ENCODE results near the gene IL12A. TPM values are rescaled to one million over a fixed set of nuclear protein-coding genes. Genes with fewer than 3 reads are reported as not detected.

The IL12A gene
- total and polyA plus RNA-seq, 2 of the 8 experiments (the other 6 are each of a cell fraction or from before 2014, with no cell fraction given), result 0.41 to 0.92 TPM

DNA sequence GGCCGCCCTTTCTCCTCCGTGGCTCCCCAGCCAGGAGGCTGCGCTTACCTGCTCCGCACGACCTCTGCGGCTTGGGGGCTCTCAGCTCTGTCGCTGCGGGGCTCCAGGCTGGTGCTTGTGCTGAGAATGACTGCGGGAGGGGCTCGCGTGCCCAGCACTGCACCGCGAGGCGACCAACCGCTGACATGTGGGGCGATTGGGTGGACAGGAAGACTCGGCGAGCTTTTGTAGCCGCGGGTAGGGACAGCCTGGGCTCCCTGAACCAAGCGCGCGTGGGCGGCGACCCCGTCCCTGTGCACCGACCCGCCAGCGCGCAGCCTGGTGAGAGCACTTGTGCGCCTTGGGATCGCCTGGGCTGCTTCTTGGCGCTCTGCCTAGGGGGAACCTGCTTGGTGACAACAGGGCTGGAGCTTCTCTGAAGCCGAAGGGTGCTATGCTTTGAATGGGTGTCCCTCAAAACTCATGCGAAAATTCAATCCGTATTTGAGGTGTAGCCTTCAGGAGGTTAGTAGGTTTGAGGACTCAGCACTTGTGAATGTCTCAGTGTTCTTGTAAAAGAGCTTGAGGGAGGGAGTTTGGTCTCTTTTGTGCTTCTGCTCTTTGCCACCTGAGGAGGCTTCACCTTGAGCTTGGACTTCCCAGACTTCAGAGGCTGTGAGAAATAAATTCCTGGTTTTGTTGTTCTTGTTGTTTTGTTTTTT, 50.4 kb downstream of the IL12A start:
- no peak overlapping the region for H3K4ac ChIP-seq (replicated peaks; ENCODE audit: insufficient read length, low read depth, low read length)
- peaks cover 0 to 5% of the 10 kb centered on the region in 2 experiments; a peak in 1 of 4 replicates for H3K9me3 ChIP-seq (ENCODE audit: insufficient read depth in 2 of 2, low read depth in 1 of 2, low read length in 1 of 2)
- 6% methylated on average over 34 of the region's 36 CpGs; no CpG with 5 or more reads in 1 of the 2 experiments for WGBS, 2 experiments (ENCODE audit: extremely low coverage in 1 of 2, insufficient coverage in 1 of 2, insufficient read length in 1 of 2, insufficient replicate concordance in 2 of 2, low coverage in 1 of 2, low lambda C conversion rate in 2 of 2, missing lambda C conversion rate in 1 of 2)
- H3K18ac ChIP-seq (ENCODE audit: extremely low read depth, low read length), result peak overlapping the region; percentile 48
- FAIRE-seq, result no peak
- H2BK5ac ChIP-seq (ENCODE audit: low read depth, low read length), result peak overlapping the region; percentile 52; the same call in 1 of the 2 replicates
- peak overlapping the region; percentile 91 for H4K91ac ChIP-seq (replicated peaks; ENCODE audit: insufficient read length, low read length)
- H2BK12ac ChIP-seq (ENCODE audit: low read depth, low read length), result no peak overlapping the region; the same call in 1 of the 2 replicates
- peaks cover 0 to 9% (median 6%) of the 10 kb centered on the region in 4 experiments; a peak in 5 of 7 replicates for H3K27me3 ChIP-seq (replicated peaks in 1 of 4; ENCODE audit: control insufficient read depth in 3 of 4, extremely low read depth in 1 of 4, insufficient read depth in 3 of 4, low read length in 3 of 4)
- peaks cover 0 to 4% (median 4%) of the 10 kb centered on the region in 4 experiments; a peak in 2 of 7 replicates for H3K4me1 ChIP-seq (replicated peaks in 1 of 4; ENCODE audit: control insufficient read depth in 3 of 4, insufficient read depth in 4 of 4, low read length in 3 of 4)
- no peak overlapping the region for H3K23ac ChIP-seq (ENCODE audit: insufficient read length)
- no peak overlapping the region for H2BK20ac ChIP-seq (ENCODE audit: low read length)
- no peak overlapping the region for H3K14ac ChIP-seq (ENCODE audit: insufficient read length)
- H2AK5ac ChIP-seq (ENCODE audit: low read depth, low read length), result no peak overlapping the region
- no peaks in the 10 kb centered on the region for H4K20me1 ChIP-seq (replicated peaks in 1 of 2; ENCODE audit: control insufficient read depth in 1 of 2, insufficient read depth in 2 of 2, low read length in 2 of 2)
- peak overlapping the region; percentile 100 for H2AFZ ChIP-seq (ENCODE audit: low read length)
- peak overlapping the region in 2 of 4 experiments; percentile 8 to 41; a peak in 3 of 7 replicates for H3K9ac ChIP-seq (replicated peaks in 1 of 4; ENCODE audit: extremely low read depth in 1 of 4, low read depth in 3 of 4, low read length in 3 of 4)
- no peak overlapping the region for H3K56ac ChIP-seq (replicated peaks; ENCODE audit: insufficient read length, low read depth, low read length)
- H2BK120ac ChIP-seq (replicated peaks; ENCODE audit: low read depth, low read length), result no peak overlapping the region
- POLR2A ChIA-PET (ENCODE audit: partially characterized antibody), result interaction anchor here (1.1 to 1.2 kb wide), 2 partner anchors 113 to 361 kb away, joined by 3 to 4 read pairs; partner anchors contain the start of gene SMC4
- no peak overlapping the region for H4K5ac ChIP-seq (ENCODE audit: insufficient read length, low read depth, low read length)
- peak; percentile 5 to 60 for DNase-seq (ENCODE audit: low read depth in 1 of 2, low spot score in 2 of 2)
- CTCF ChIA-PET (ENCODE audit: partially characterized antibody), result interaction anchor here (0.5 to 2.0 kb wide), 19 partner anchors 9 to 1227 kb away, joined by 3 to 8 read pairs (median 3); partner anchors contain the start of genes C3orf80 and IL12A
- H3K79me2 ChIP-seq (ENCODE audit: control insufficient read depth in 1 of 2, insufficient read depth in 2 of 2, low read length in 2 of 2), result no peaks in the 10 kb centered on the region
- H3K79me1 ChIP-seq (ENCODE audit: low read depth, low read length), result no peaks in the 10 kb centered on the region
- 0 out of 2 replicates have a peak overlapping the region, but pooled peaks have one; percentile 16 for H2BK15ac ChIP-seq (ENCODE audit: low read length)
- H3K27ac ChIP-seq (ENCODE audit: low read depth, low read length), result no peak overlapping the region
- peak overlapping the region; percentile 45 to 69 (median 58) for H3K4me3 ChIP-seq (ENCODE audit: extremely low read depth in 1 of 4, insufficient read depth in 2 of 4, low read depth in 3 of 4, low read length in 4 of 4)
- peaks cover 4% of the 10 kb centered on the region; the same call in 1 of the 2 replicates for H3K23me2 ChIP-seq (ENCODE audit: low read depth, low read length)
- H3K36me3 ChIP-seq (ENCODE audit: control insufficient read depth in 2 of 4, insufficient read depth in 4 of 4, low read length in 3 of 4), result no peaks in the 10 kb centered on the region
- peak overlapping the region; percentile 72 to 89 for H3K4me2 ChIP-seq (ENCODE audit: insufficient read depth in 1 of 2, low read depth in 2 of 2, low read length in 2 of 2)
- H4K8ac ChIP-seq (ENCODE audit: extremely low read depth, insufficient read depth, low read length), result peak overlapping the region; percentile 76; the same call in 1 of the 2 replicates
- TF ChIP-seq SUZ12 (IDR thresholded peaks at IDR 0.05; ENCODE audit: low read length) (peak; percentile 40; the same call in 1 of the 2 replicates), SP2 (IDR thresholded peaks at IDR 0.05; ENCODE audit: low read length) (no peak), BRCA1 (IDR thresholded peaks at IDR 0.05; ENCODE audit: low read depth, low read length) (no peak), JUND (IDR thresholded peaks at IDR 0.05; ENCODE audit: low read length) (no peak), ASH2L (IDR thresholded peaks at IDR 0.05; ENCODE audit: low read length) (peak; percentile 60), USF2 (IDR thresholded peaks at IDR 0.05; ENCODE audit: low read length) (no peak), SIRT6 (IDR thresholded peaks at IDR 0.05; ENCODE audit: low read length) (no peak), NRF1 (IDR thresholded peaks at IDR 0.05; ENCODE audit: low read depth, low read length) (no peak), TCF12 (IDR thresholded peaks at IDR 0.05; ENCODE audit: low read depth, low read length) (no peak), FOSL1 (IDR thresholded peaks at IDR 0.05; ENCODE audit: insufficient read depth, low read depth, low read length) (no peak), BACH1 (IDR thresholded peaks at IDR 0.05; ENCODE audit: low read length) (no peak), GABPA (IDR thresholded peaks at IDR 0.05; ENCODE audit: borderline replicate concordance, insufficient read depth, low read length) (no peak)
